ENCODE measurements around the gene MYPOP. TPM values are rescaled to one million over a fixed set of nuclear protein-coding genes. Genes with fewer than 3 reads are reported as not detected.

MYPOP gene
- total RNA-seq, 1 experiment from 2014 or later, result 10.8 TPM

DNA sequence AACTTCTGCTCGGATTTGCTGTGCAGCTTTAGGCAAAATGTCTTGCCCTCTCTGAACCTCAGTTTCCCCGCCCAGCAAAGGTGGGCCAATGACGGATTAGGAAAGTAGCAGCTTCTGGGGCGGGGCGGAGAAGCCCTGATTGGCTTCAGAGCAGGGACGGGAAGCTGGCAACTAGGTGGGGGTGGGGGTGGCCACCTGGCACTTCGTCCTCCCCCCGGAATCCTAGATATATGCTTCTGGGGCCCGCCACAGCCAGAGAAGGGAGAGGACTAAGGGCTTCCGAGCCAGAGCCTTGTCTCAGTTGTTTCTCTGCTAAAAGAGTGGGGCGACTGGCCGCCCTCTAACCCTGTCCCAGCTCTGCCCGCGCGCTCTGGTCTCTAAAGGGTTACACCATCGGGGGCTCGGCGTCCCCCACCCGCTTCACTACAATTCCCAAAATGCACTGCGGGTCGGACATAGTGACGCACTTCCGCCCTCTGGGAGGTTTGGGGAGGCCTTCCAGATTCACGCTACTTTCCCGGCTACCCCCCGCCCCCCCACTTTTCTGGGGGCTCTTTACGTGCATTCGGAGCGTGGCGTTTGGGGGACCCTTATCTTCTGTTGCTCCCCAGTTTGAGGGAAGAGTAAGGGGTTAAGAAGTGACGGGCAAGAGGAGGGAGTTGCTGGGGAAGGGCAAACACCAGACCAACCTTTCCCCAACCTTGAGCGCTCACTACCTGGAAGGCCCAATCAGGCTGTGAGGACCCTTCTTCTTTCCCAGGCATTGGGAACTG lies 15.8 kb downstream of the MYPOP start:
- Histone ChIP-seq H4K20me1 (ENCODE audit: insufficient read depth) (no peaks in the 10 kb centered on the region), H3K4me3 (replicated peaks in 1 of 2; ENCODE audit: low read depth in 1 of 2, low read length in 2 of 2) (peak overlapping the region; percentile 71 to 75), H3K9me2 (ENCODE audit: insufficient read depth) (no peaks in the 10 kb centered on the region), H3K9me3 (ENCODE audit: control insufficient read depth in 1 of 2, insufficient read depth in 1 of 2, low read depth in 1 of 2, low read length in 2 of 2) (no peaks in the 10 kb centered on the region), H3K4me2 (ENCODE audit: low read length) (peak overlapping the region; percentile 89), H2AFZ (ENCODE audit: low read depth, low read length, poor library complexity, severe bottlenecking) (peak overlapping the region; percentile 44), H3K27ac (ENCODE audit: low read depth, low read length) (peak overlapping the region; percentile 91), H3K36me3 (ENCODE audit: control insufficient read depth in 1 of 2, insufficient read depth in 2 of 2, low read length in 2 of 2) (no peaks in the 10 kb centered on the region), H3K4me1 (ENCODE audit: control insufficient read depth in 1 of 2, insufficient read depth in 2 of 2, low read length in 2 of 2) (peaks cover 18 to 39% of the 10 kb centered on the region in 2 experiments), H3K27me3 (ENCODE audit: insufficient read depth, low read length) (no peaks in the 10 kb centered on the region), H3K9ac (ENCODE audit: low read length) (peak overlapping the region; percentile 82), H3K79me2 (ENCODE audit: insufficient read depth, low read length) (peaks cover 15% of the 10 kb centered on the region)
- POLR2A ChIA-PET, result interaction anchor here (0.7 to 1.2 kb wide), 7 partner anchors 16 to 112 kb away, joined by 3 to 13 read pairs (median 5); partner anchors contain the start of genes CCDC61, FOXA3, MYPOP and SYMPK
- DNase-seq (ENCODE audit: low read depth, low spot score), result peak; percentile 90
- RAD21 ChIA-PET (ENCODE audit: low non-redundant PET in 1 of 2, low total read pairs in 2 of 2, uncharacterized antibody in 2 of 2, unreplicated experiment in 2 of 2), result interaction anchor here in 1 of 2 experiments (1.2 kb wide), 1 partner anchor 23 kb away, joined by 6 read pairs; the partner anchor contains the start of gene FOXA3
- ATAC-seq, result peak; percentile 69
- TF ChIP-seq ZNF274 (IDR thresholded peaks at IDR 0.05; ENCODE audit: low read depth, low read length) (no peak), SP1 (IDR thresholded peaks at IDR 0.05; ENCODE audit: low read depth) (peak; percentile 86), EGR1 (IDR thresholded peaks at IDR 0.05; ENCODE audit: low read depth) (0 out of 2 replicates have a peak, but pooled peaks have one; percentile 20), POLR2AphosphoS5 (IDR thresholded peaks at IDR 0.05; ENCODE audit: low read depth, low read length) (peak; percentile 82), YY1 (IDR thresholded peaks at IDR 0.05; ENCODE audit: extremely low read depth, insufficient replicate concordance, low read depth, low read length) (peak; percentile 70), ATF3 (IDR thresholded peaks at IDR 0.05) (no peak), POLR2A (IDR thresholded peaks at IDR 0.05; ENCODE audit: borderline replicate concordance, extremely low read depth, insufficient read depth, insufficient read length) (no peak), ZFX (IDR thresholded peaks at IDR 0.05) (peak; percentile 82)
- TF ChIP-seq, protein P1, sequence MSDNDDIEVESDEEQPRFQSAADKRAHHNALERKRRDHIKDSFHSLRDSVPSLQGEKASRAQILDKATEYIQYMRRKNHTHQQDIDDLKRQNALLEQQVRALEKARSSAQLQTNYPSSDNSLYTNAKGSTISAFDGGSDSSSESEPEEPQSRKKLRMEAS (IDR thresholded peaks at IDR 0.05), result 0 out of 2 replicates have a peak, but pooled peaks have one; percentile 34
- CTCF ChIA-PET, result interaction anchor here (0.9 to 2.4 kb wide), 7 partner anchors 14 to 191 kb away, joined by 3 to 28 read pairs (median 5); partner anchors contain the start of genes FOXA3, MYPOP and SYMPK
- BruUV-seq (replicated peaks), result no TSS peak
- intact Hi-C loops (cut with micrococcal nuclease), result loop anchor here (1.0 to 2.0 kb wide), 2 partner anchors 16 to 23 kb away; partner anchors contain the start of genes MYPOP and SYMPK
